Measurements from ENCODE around the gene CPED1. TPM values are rescaled to one million over a fixed set of nuclear protein-coding genes. Genes with fewer than 3 reads are reported as not detected.

Gene CPED1
- total and polyA plus RNA-seq, 9 donors = 6.6 to 26.6 (median 10.8) TPM

DNA sequence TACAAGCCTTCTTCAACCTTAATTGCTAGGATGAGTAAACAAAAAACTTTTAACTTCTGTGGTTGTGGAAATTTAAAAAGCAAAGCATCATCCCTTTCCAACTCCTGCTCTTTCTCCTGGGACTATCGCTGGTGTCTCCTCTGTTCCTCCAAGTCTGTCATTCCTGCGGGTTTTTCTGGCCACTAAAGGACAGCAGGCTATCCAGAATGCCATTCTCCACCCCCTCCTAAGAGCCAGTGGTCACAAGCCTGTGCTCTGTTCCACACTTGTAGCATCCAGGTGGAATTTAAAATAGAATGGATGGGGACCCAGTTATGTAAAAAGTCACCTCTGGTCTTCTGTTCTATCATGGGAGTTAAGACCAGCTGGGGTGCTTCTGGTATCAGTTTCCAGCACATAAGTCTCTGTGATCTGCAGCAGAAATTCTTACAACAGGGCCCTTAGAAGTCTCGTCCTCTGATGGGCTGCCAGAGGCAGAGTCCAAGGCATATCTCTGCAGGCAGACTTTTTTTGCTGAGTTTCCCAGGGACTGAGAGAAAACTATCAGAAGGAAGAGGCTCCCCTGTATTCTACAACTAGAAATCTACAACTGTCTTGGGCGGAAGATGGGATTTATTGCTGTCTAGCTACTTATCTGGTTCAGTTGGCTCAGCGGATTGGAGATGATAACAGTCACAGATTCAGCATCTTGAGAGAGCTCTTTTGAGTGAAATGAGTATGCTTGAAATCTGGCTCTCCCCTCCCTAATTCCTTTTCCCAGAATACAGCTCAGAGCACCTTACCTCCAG, 335.2 kb downstream of the CPED1 start:
- DNase-seq = no peak
- peaks cover 12% of the 10 kb centered on the region for H3K27me3 ChIP-seq (ENCODE audit: control insufficient read depth, insufficient read depth, low read length)
- 22% methylated on average over 3 of the region's 5 CpGs for WGBS (ENCODE audit: insufficient coverage)
- peaks cover 1% of the 10 kb centered on the region for H3K4me1 ChIP-seq (ENCODE audit: control insufficient read depth, insufficient read depth, low read length)
- no peak overlapping the region for H3K27ac ChIP-seq (ENCODE audit: low read length)
- no peak overlapping the region for H3K4me3 ChIP-seq (ENCODE audit: low read length)
- no peaks in the 10 kb centered on the region for H3K9me3 ChIP-seq (replicated peaks; ENCODE audit: control insufficient read depth, low read depth, low read length)
- H3K36me3 ChIP-seq (ENCODE audit: control insufficient read depth, insufficient read depth, low read length) = no peaks in the 10 kb centered on the region

DNA sequence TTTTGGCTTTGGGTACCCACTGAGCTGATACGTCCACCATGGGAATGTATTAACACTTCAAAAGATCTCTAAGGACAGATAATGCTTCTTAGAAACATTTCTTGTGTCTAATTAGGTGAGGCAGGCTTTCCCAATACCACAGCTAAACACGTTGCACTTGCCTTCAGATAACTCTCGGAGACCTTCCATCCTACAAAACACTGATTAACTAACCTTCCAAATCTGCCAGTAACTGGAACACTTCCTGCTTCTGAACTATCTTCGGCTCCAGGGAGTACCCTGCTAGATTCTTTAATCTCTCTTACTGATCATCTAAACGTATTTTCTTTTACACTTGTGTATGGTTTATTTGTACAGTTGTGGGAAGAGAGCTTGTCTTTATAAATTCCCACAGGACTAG, 339.2 kb downstream of the CPED1 start:
- Histone ChIP-seq H3K36me3 (ENCODE audit: control insufficient read depth, insufficient read depth, low read length) (no peaks in the 10 kb centered on the region), H3K4me3 (ENCODE audit: low read length) (no peak overlapping the region), H3K27ac (ENCODE audit: low read length) (no peak overlapping the region), H3K9me3 (replicated peaks; ENCODE audit: control insufficient read depth, low read depth, low read length) (no peaks in the 10 kb centered on the region), H3K27me3 (ENCODE audit: control insufficient read depth, insufficient read depth, low read length) (peaks cover 34% of the 10 kb centered on the region), H3K4me1 (ENCODE audit: control insufficient read depth, insufficient read depth, low read length) (peaks cover 20% of the 10 kb centered on the region)
- 72% methylated on average over 2 of the region's 5 CpGs for WGBS (ENCODE audit: insufficient coverage)
- no peak for DNase-seq

DNA sequence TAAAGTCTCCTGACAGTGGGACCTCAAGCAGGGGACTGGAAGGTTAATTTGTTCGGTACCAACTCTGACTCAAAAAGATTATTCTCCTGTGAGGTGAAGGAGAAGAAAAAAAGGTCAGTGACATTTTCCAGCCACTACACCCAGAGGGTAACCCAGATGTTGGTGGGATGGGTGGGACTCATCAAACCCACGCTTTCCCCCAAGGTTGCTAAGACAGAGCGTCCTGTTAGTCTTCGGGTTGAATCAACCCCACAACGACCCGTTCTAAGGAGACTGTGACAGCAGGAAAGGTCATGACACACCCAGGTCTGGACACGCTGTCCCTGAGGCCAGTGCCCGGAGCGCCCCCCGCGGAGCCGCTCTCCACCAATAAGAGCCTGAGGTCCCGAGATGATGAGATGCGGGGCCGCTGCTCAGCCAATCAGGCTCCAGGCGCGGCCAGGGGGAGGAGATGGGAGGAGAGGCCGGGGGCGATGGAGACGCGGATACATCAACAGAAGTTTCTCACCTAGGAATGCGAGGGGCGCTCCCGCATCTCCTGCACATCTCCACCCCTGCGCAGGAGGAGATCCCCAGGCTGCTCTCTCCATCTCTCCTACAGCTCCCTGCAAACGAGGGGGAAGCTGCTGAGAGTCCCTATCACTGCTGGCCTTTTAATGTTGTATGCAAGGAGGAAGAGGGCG, 340.1 kb downstream of the CPED1 start, which contains the start of gene WNT16:
Gene WNT16, plus strand, starts transcription at position 493 of the 683 bp plus-strand sequence. CDS start 293 bp downstream, outside the sequence.
- Histone ChIP-seq H3K36me3 (ENCODE audit: control insufficient read depth, insufficient read depth, low read length) (no peaks in the 10 kb centered on the region), H3K9me3 (replicated peaks; ENCODE audit: control insufficient read depth, low read depth, low read length) (no peaks in the 10 kb centered on the region), H3K4me1 (ENCODE audit: control insufficient read depth, insufficient read depth, low read length) (peaks cover 20% of the 10 kb centered on the region), H3K27me3 (ENCODE audit: control insufficient read depth, insufficient read depth, low read length) (peaks cover 34% of the 10 kb centered on the region), H3K27ac (ENCODE audit: low read length) (no peak within 1 kb of the TSS), H3K4me3 (ENCODE audit: low read length) (peak within 1 kb of the TSS; percentile 37)
- 17% methylated on average over 11 of the region's 27 CpGs for WGBS (ENCODE audit: insufficient coverage)
- no peak for DNase-seq

DNA sequence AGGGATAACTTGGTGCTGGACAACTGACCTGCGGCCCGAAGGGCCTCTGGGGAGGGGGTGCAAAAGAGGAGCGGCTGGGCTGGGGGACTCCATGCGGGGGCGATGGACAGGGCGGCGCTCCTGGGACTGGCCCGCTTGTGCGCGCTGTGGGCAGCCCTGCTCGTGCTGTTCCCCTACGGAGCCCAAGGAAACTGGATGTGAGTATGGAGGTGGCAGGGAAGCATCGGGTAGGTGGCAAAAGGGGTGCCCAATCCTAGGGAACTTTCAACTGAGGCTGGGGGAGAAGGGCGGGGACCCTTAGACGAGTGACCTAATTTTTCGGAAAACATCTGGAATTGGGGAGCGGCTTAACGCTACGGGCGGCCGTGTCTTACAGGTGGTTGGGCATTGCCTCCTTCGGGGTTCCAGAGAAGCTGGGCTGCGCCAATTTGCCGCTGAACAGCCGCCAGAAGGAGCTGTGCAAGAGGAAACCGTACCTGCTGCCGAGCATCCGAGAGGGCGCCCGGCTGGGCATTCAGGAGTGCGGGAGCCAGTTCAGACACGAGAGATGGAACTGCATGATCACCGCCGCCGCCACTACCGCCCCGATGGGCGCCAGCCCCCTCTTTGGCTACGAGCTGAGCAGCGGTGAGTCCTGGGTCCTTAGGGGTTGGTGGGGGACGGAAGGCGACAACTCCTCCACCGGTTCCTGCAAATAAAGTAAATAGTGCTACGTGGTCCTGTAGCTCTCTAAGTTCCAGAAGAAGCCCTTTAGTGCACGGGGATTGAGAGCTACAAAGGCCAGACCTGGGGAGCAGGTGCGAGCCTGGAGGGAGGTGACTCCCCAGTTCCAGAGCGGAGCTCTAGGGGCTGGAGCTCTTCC, 340.9 kb downstream of the CPED1 start:
- 2% methylated on average over 47 of the region's 47 CpGs for WGBS (ENCODE audit: insufficient coverage)
- no peak for DNase-seq
- Histone ChIP-seq H3K4me3 (ENCODE audit: low read length) (peak overlapping the region; percentile 37), H3K27ac (ENCODE audit: low read length) (no peak overlapping the region), H3K36me3 (ENCODE audit: control insufficient read depth, insufficient read depth, low read length) (no peaks in the 10 kb centered on the region), H3K4me1 (ENCODE audit: control insufficient read depth, insufficient read depth, low read length) (peaks cover 20% of the 10 kb centered on the region), H3K27me3 (ENCODE audit: control insufficient read depth, insufficient read depth, low read length) (peaks cover 34% of the 10 kb centered on the region), H3K9me3 (replicated peaks; ENCODE audit: control insufficient read depth, low read depth, low read length) (no peaks in the 10 kb centered on the region)

DNA sequence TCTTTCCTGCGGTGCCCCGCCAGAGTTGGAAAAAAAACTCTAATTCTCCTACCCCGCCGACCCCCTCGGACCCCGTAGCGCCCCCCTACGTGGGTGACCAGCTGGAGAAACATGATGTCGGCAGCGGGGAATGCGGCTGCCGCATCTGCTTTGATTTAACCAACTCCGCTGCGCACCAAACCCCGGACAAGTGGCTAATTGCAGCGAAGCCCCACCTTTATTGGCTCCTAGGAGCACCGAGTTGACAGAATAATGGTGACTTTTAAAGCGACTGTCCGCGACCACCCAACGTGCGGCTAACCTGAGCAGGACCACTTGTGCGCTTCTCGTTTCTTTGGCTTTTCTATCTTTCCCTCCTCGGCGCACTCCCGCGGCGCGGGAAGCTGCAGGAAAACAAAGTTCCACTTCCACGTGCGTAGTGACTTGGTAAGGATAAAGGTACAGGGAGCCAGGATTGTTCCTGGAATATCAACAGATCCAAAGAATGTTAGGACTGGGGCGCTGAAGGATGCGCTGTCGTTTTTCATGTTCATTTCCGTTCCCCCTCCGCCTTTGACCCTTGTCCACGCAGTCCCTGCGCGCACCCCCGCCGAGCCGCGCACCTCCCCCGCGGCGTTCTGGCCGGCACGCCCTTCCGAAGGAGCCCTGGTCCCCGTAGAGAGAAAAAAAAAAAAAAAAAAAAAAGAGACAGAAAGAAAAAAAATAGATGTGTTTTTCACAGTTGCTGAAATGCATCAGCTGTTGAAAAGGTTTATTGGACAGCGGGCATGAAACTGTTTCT, 341.7 kb downstream of the CPED1 start:
- H3K36me3 ChIP-seq (ENCODE audit: control insufficient read depth, insufficient read depth, low read length) = no peaks in the 10 kb centered on the region
- H3K27ac ChIP-seq (ENCODE audit: low read length) = no peak overlapping the region
- H3K4me3 ChIP-seq (ENCODE audit: low read length) = peak overlapping the region; percentile 37
- H3K27me3 ChIP-seq (ENCODE audit: control insufficient read depth, insufficient read depth, low read length) = peaks cover 34% of the 10 kb centered on the region
- H3K9me3 ChIP-seq (replicated peaks; ENCODE audit: control insufficient read depth, low read depth, low read length) = no peaks in the 10 kb centered on the region
- peak; percentile 28 for DNase-seq
- under 1% methylated on average over 44 of the region's 52 CpGs for WGBS (ENCODE audit: insufficient coverage)
- peaks cover 20% of the 10 kb centered on the region for H3K4me1 ChIP-seq (ENCODE audit: control insufficient read depth, insufficient read depth, low read length)

DNA sequence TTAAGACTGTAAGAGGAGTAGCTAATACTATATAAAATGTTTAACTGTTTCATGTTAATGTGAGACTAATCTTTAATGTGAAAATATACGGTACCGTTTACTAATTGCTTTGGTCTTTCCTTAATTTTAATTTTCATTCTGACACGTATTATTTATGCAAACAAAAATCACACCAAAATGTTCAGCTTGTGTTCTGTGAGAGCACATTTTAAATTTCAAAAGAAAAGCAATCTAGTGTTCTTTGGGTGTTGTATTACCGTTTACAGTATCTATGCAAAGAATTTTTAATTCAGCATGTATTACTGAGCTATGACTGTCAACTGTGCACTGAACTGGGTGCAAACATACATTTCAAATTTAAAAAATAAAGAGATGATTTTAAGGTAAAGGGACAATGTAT, 342.5 kb downstream of the CPED1 start:
- Histone ChIP-seq H3K27me3 (ENCODE audit: control insufficient read depth, insufficient read depth, low read length) (peaks cover 34% of the 10 kb centered on the region), H3K9me3 (replicated peaks; ENCODE audit: control insufficient read depth, low read depth, low read length) (no peaks in the 10 kb centered on the region), H3K27ac (ENCODE audit: low read length) (no peak overlapping the region), H3K4me3 (ENCODE audit: low read length) (no peak overlapping the region), H3K4me1 (ENCODE audit: control insufficient read depth, insufficient read depth, low read length) (peaks cover 20% of the 10 kb centered on the region), H3K36me3 (ENCODE audit: control insufficient read depth, insufficient read depth, low read length) (no peaks in the 10 kb centered on the region)
- no CpG with 5 or more reads among the region's 4 CpGs for WGBS (ENCODE audit: insufficient coverage)
- DNase-seq = no peak

DNA sequence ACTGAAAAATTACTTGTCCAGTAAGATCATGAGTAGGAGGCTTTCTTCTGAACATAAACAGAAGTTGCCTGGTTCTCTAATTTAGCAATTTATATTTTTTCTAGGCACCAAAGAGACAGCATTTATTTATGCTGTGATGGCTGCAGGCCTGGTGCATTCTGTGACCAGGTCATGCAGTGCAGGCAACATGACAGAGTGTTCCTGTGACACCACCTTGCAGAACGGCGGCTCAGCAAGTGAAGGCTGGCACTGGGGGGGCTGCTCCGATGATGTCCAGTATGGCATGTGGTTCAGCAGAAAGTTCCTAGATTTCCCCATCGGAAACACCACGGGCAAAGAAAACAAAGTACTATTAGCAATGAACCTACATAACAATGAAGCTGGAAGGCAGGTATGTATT, 343.1 kb downstream of the CPED1 start:
- 90% methylated on average over 2 of the region's 5 CpGs for WGBS (ENCODE audit: insufficient coverage)
- no peak for DNase-seq
- no peaks in the 10 kb centered on the region for H3K36me3 ChIP-seq (ENCODE audit: control insufficient read depth, insufficient read depth, low read length)
- peaks cover 34% of the 10 kb centered on the region for H3K27me3 ChIP-seq (ENCODE audit: control insufficient read depth, insufficient read depth, low read length)
- no peak overlapping the region for H3K27ac ChIP-seq (ENCODE audit: low read length)
- no peaks in the 10 kb centered on the region for H3K9me3 ChIP-seq (replicated peaks; ENCODE audit: control insufficient read depth, low read depth, low read length)
- peaks cover 20% of the 10 kb centered on the region for H3K4me1 ChIP-seq (ENCODE audit: control insufficient read depth, insufficient read depth, low read length)
- H3K4me3 ChIP-seq (ENCODE audit: low read length) = no peak overlapping the region

DNA sequence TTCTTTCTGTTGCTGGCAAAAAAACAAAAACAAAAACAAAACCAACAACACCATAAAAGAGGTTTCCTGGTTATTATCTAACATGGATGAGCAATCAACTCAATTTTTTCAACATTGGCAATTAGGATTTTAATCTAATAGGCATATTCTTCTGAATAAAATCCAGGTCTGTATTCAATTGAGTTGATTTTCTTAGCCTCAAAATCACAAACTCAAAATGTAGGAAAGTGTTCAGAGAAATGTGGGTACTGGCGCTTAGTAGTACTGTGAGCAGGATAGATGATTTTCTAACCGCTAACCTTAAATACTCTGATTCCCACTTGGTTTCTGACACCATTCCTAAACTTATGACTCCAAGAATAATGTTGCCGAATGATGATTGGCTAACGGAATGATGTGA, 345.9 kb downstream of the CPED1 start:
- Histone ChIP-seq H3K4me3 (ENCODE audit: low read length) (no peak overlapping the region), H3K9me3 (replicated peaks; ENCODE audit: control insufficient read depth, low read depth, low read length) (no peaks in the 10 kb centered on the region), H3K4me1 (ENCODE audit: control insufficient read depth, insufficient read depth, low read length) (peaks cover 12% of the 10 kb centered on the region), H3K36me3 (ENCODE audit: control insufficient read depth, insufficient read depth, low read length) (no peaks in the 10 kb centered on the region), H3K27ac (ENCODE audit: low read length) (no peak overlapping the region), H3K27me3 (ENCODE audit: control insufficient read depth, insufficient read depth, low read length) (peaks cover 16% of the 10 kb centered on the region)
- WGBS (ENCODE audit: insufficient coverage) = no CpG with 5 or more reads among the region's 4 CpGs
- no peak for DNase-seq

DNA sequence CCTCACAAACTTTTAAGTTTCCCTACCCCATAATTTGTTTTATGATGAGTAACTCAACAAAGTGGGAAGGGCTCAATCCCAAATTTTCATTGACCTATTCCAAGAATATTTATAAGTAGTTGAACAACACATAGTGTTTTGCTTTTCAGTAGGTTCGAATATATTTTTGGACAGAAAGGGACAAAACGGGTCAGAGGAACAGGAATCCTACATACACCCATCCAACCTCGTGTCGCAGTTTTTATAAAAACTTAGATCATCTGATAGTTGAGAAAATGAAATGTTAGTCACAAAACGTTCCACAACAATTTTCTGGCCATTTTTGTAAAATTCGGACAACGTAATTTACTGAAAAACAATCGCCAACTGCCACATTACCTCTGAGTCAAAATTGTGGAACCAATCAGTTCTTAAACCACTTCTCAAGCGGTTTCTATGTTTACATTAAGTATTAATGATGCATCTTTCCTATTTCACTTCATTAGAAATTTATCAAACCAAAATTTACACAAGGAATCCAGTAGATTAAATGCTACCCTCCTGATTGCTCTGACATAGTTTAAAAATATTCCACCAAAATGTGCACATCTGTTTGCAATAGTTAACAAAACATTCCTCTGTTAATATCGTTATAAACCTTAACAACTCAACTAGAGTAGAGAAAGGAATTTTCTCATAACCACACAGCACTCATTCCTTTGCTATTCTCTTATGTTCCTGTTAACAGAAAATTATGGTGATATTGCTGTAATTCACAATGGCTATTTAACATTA, 346.6 kb downstream of the CPED1 start:
- Histone ChIP-seq H3K4me1 (ENCODE audit: control insufficient read depth, insufficient read depth, low read length) (peaks cover 5% of the 10 kb centered on the region), H3K36me3 (ENCODE audit: control insufficient read depth, insufficient read depth, low read length) (no peaks in the 10 kb centered on the region), H3K27ac (ENCODE audit: low read length) (no peak overlapping the region), H3K4me3 (ENCODE audit: low read length) (no peak overlapping the region), H3K27me3 (ENCODE audit: control insufficient read depth, insufficient read depth, low read length) (peaks cover 9% of the 10 kb centered on the region), H3K9me3 (replicated peaks; ENCODE audit: control insufficient read depth, low read depth, low read length) (no peaks in the 10 kb centered on the region)
- no peak for DNase-seq
- WGBS (ENCODE audit: insufficient coverage) = no CpG with 5 or more reads among the region's 10 CpGs
